Skin of body (tissue), 2 donors: ENCODE data around the gene ZMAT3. TPM values are rescaled to one million over a fixed set of nuclear protein-coding genes. Genes with fewer than 3 reads are reported as not detected.

ENCODE experiments used
- small RNA-seq: library from RNA; depleted of rRNA; stranded (forward); fragments of <200 nt; gene quantifications from one replicate; pipeline ENCODE3, GENCODE V24; 2014; ENCODE audit warnings: low replicate concordance
- total RNA-seq: library from RNA; depleted of rRNA; stranded (reverse); fragments of >200 nt; gene quantifications from one replicate; pipeline ENCODE4 v1.2.3, GENCODE V29; 2014

ZMAT3 gene
- total RNA-seq, 1 donor from 2014 or later: 4.7 TPM

Small RNA genes lying within 50 kb of the gene (small RNA-seq; reads per million reads assigned to genes)
- gene RF00019: not detected

Other genes with a start within 250 kb of the ZMAT3 start
- gene PIK3CA, start 76.5 kb upstream of the ZMAT3 start, total RNA-seq: 35.9 TPM
- gene KCNMB3, start 179.3 kb upstream of the ZMAT3 start, total RNA-seq: 2.0 TPM